Adipose tissue (tissue), 3 donors: Measurements from ENCODE around the gene ADD2. TPM values are rescaled to one million over a fixed set of nuclear protein-coding genes. Genes with fewer than 3 reads are reported as not detected.

Experiments
- H3K27ac ChIP-seq: one replicate; pipeline ENCODE4 v1.5.1; 2013; ENCODE audit warnings: low read depth, low read length
- WGBS, 3 donors: extraction: QIAGEN DNeasy Blood & Tissue Kit; methylation state at CpG; one replicate each; pipeline ENCODE4 v1.1.7; 2013; 5-methylcytosine and 5-hydroxymethylcytosine counted together
- polyA plus RNA-seq, 3 donors: library from polyadenylated mRNA; stranded (reverse); fragments of 200-250 nt; gene quantifications; one replicate each; pipeline ENCODE4 v1.2.3, GENCODE V29; 2013
- donor health status: healthy with polysubstance abuse.
- donor health status: Bipolar disorder and iron deficiency.
- donor health status: healthy.

ADD2 gene
- polyA plus RNA-seq, 3 donors: 0.97 to 1.1 (median 1.0) TPM

GRCh38 chr2:70714141-70714905, 53.7 kb downstream of the ADD2 start:
- H3K27ac ChIP-seq: no peak overlapping the region
- WGBS, 3 donors: 86 to 95% (median 93%) methylated on average over 5 of the region's 5 CpGs

- WGBS, 3 donors: 95 to 98% (median 96%) methylated on average over 5 of the region's 5 CpGs
- H3K27ac ChIP-seq: no peak overlapping the region
Observed at GRCh38 chr2:70712916-70713315, 55.1 kb downstream of the ADD2 start.

GRCh38 chr2:70711191-70711590, 56.8 kb downstream of the ADD2 start:
- WGBS, 3 donors: 83 to 100% (median 93%) methylated on average over 1 of the region's 1 CpG
- no peak overlapping the region for H3K27ac ChIP-seq

- no peak overlapping the region for H3K27ac ChIP-seq
- 66 to 94% (median 75%) methylated on average over 3 of the region's 3 CpGs for WGBS, 3 donors
Observed at GRCh38 chr2:70710038-70710690, 57.8 kb downstream of the ADD2 start.

- 60 to 73% (median 70%) methylated on average over 9 of the region's 9 CpGs for WGBS, 3 donors
- H3K27ac ChIP-seq: no peak overlapping the region
Observed at GRCh38 chr2:70709275-70710037, 58.5 kb downstream of the ADD2 start.

- 75 to 84% (median 81%) methylated on average over 3 of the region's 3 CpGs for WGBS, 3 donors
- H3K27ac ChIP-seq: no peak overlapping the region
Observed at GRCh38 chr2:70708376-70709199, 59.4 kb downstream of the ADD2 start.

GRCh38 chr2:70707706-70708105, 60.3 kb downstream of the ADD2 start:
- WGBS, 3 donors: 100% methylated on average over 1 of the region's 1 CpG
- H3K27ac ChIP-seq: no peak overlapping the region

- no peak overlapping the region for H3K27ac ChIP-seq
- WGBS, 3 donors: 89 to 95% (median 95%) methylated on average over 35 to 36 of the region's 36 CpGs
Observed at GRCh38 chr2:70706026-70706795, 61.8 kb downstream of the ADD2 start.

GRCh38 chr2:70705160-70705850, 62.7 kb downstream of the ADD2 start:
- H3K27ac ChIP-seq: no peak overlapping the region
- WGBS, 3 donors: 72 to 95% (median 95%) methylated on average over 8 of the region's 8 CpGs

- 45 to 61% (median 56%) methylated on average over 9 of the region's 9 CpGs for WGBS, 3 donors
- no peak overlapping the region for H3K27ac ChIP-seq
Observed at GRCh38 chr2:70703900-70704549, 64.0 kb downstream of the ADD2 start.

- H3K27ac ChIP-seq: no peak overlapping the region
- 87 to 90% (median 87%) methylated on average over 8 of the region's 8 CpGs for WGBS, 3 donors
Observed at GRCh38 chr2:70702711-70703395, 65.1 kb downstream of the ADD2 start.

- H3K27ac ChIP-seq: no peak overlapping the region
- WGBS, 3 donors: 69 to 84% (median 79%) methylated on average over 3 of the region's 3 CpGs
Observed at GRCh38 chr2:70698847-70699246, 69.2 kb downstream of the ADD2 start.

- 87 to 93% (median 91%) methylated on average over 12 of the region's 12 CpGs for WGBS, 3 donors
- no peak overlapping the region for H3K27ac ChIP-seq
Observed at GRCh38 chr2:70697603-70698383, 70.2 kb downstream of the ADD2 start.

- WGBS, 3 donors: 88 to 96% (median 92%) methylated on average over 6 of the region's 6 CpGs
- H3K27ac ChIP-seq: no peak overlapping the region
Observed at GRCh38 chr2:70696142-70696541, 71.9 kb downstream of the ADD2 start.

- no peak overlapping the region for H3K27ac ChIP-seq
- 93 to 96% (median 94%) methylated on average over 17 of the region's 17 CpGs for WGBS, 3 donors
Observed at GRCh38 chr2:70692256-70692655, 75.7 kb downstream of the ADD2 start.
